Kidney epithelial cell (primary cell): ENCODE measurements around the gene UBASH3B. TPM values are rescaled to one million over a fixed set of nuclear protein-coding genes. Genes with fewer than 3 reads are reported as not detected.

Source experiments
- DNase-seq: peaks from one replicate; pipeline ENCODE4 v3.0.0-alpha.2; 2010; ENCODE audit warnings: low read depth
- H3K27me3 ChIP-seq: 2 replicates; pipeline ENCODE4 v1.6.0; 2011; ENCODE audit warnings: low read length; ENCODE audit not compliant: control insufficient read depth, insufficient read depth
- H3K36me3 ChIP-seq: 2 replicates; pipeline ENCODE4 v1.5.1; 2011; ENCODE audit warnings: low read length; ENCODE audit not compliant: control insufficient read depth, insufficient read depth
- H3K4me3 ChIP-seq: 2 replicates; pipeline ENCODE4 v1.5.1; 2011; ENCODE audit warnings: low read depth, mild to moderate bottlenecking, control low read depth, low read length
- total RNA-seq: library from RNA; depleted of rRNA; stranded (reverse); fragments of >200 nt; gene quantifications from 2 replicates; pipeline ENCODE4 v1.2.3, GENCODE V29; 2015
- TF ChIP-seq, protein P1 (sequence below): IDR thresholded peaks from 2 replicates; pipeline ENCODE4 v1.5.1; 2011; ENCODE audit warnings: mild to moderate bottlenecking, moderate library complexity, low read length, control low read depth, inconsistent platforms; ENCODE audit not compliant: insufficient read depth, poor library complexity, severe bottlenecking

UBASH3B gene
- total RNA-seq, 1 donor from 2014 or later = 32.0 TPM

DNA sequence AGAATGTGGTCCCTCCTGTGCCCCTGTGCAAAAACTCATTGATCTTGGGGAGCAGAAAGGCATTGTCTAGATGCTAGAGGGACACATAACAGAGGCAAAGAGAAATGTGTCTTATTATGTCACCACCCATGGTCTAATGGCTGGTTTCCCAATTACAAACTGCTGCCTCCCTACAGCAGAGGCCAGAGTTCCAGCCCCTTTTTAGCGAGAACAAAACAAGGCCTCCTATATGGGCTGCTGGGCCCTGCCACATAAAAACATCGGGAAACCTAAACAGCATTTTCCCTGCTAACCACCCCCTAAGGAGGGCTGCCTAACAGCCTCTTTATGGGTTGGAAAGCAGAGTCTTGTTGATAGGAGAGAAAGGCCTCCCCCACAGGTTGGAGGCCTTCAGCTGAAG, 107.6 kb downstream of the UBASH3B start:
- TF ChIP-seq, protein P1, sequence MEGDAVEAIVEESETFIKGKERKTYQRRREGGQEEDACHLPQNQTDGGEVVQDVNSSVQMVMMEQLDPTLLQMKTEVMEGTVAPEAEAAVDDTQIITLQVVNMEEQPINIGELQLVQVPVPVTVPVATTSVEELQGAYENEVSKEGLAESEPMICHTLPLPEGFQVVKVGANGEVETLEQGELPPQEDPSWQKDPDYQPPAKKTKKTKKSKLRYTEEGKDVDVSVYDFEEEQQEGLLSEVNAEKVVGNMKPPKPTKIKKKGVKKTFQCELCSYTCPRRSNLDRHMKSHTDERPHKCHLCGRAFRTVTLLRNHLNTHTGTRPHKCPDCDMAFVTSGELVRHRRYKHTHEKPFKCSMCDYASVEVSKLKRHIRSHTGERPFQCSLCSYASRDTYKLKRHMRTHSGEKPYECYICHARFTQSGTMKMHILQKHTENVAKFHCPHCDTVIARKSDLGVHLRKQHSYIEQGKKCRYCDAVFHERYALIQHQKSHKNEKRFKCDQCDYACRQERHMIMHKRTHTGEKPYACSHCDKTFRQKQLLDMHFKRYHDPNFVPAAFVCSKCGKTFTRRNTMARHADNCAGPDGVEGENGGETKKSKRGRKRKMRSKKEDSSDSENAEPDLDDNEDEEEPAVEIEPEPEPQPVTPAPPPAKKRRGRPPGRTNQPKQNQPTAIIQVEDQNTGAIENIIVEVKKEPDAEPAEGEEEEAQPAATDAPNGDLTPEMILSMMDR = no peak
- DNase-seq = no peak
- H3K27me3 ChIP-seq = no peaks in the 10 kb centered on the region
- no peak overlapping the region for H3K4me3 ChIP-seq
- H3K36me3 ChIP-seq = no peaks in the 10 kb centered on the region

DNA sequence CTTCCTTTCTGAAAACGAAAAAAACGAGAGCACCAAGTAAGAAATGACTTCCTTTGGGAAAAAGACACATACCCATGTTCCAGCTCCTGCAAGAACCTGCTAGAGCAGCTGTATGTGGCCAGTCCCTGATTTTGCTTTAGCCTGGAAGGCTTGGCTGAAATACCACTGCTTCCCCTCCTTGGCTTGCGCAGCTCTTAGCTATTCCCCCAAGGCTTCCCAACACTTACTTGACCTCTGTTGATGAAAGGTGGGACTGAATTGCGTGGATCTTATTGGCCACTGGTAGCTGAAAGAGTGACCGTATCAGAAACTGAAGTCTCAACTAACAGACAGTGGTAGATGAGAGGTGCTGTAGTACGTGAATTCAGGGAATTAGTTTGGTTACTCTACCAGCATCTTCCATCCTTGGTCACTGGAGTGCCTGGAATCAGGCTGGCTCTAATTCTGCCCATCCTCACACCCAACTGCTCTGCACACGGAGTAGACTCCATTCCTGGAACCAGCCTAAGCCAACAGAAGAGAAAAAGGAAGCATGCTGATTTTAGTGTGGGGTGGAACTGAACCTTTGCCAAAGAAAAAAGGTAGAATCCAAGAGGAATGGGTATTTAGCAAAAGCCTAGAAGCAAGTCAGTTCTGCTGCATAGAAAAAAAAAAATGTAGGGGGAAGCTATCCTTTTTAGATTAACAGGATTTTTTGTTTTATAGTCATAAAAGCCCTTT, 109.0 kb downstream of the UBASH3B start:
- H3K4me3 ChIP-seq = no peak overlapping the region
- H3K36me3 ChIP-seq = no peaks in the 10 kb centered on the region
- TF ChIP-seq, protein P1 = no peak
- no peak for DNase-seq
- no peaks in the 10 kb centered on the region for H3K27me3 ChIP-seq

DNA sequence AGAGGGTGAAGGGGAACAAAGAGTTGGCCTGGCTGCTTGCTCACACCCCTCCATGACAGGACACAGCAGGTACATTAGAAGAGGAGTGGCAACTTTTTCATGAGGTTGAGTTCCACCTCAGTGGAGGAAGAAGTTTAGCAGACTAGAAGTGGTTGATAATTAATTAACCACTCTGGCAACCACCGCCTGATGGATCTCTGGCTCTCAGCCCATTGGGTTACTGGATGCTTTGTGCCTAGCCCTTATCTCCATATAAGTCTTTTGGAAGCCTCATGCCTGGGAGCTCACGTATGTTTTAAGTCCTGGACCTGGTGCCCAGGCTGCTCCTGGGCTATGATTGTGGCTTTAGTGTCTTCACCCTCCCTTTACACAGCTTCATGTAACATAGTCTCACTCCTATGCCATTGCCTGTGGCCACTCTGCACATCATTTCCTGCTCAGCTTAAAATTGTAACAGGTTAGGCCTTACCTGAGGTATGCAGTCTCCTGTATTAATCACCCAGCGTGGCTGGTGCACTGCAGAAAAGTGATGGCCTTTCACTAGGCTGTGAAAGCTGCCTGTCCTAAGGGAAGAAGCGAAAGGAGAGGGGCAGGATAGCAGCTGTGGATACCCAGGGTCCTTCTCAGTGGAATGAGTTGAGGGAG, 110.1 kb downstream of the UBASH3B start:
- Histone ChIP-seq H3K4me3 (no peak overlapping the region), H3K27me3 (no peaks in the 10 kb centered on the region), H3K36me3 (no peaks in the 10 kb centered on the region)
- DNase-seq = peak; percentile 25
- TF ChIP-seq, protein P1 = no peak

DNA sequence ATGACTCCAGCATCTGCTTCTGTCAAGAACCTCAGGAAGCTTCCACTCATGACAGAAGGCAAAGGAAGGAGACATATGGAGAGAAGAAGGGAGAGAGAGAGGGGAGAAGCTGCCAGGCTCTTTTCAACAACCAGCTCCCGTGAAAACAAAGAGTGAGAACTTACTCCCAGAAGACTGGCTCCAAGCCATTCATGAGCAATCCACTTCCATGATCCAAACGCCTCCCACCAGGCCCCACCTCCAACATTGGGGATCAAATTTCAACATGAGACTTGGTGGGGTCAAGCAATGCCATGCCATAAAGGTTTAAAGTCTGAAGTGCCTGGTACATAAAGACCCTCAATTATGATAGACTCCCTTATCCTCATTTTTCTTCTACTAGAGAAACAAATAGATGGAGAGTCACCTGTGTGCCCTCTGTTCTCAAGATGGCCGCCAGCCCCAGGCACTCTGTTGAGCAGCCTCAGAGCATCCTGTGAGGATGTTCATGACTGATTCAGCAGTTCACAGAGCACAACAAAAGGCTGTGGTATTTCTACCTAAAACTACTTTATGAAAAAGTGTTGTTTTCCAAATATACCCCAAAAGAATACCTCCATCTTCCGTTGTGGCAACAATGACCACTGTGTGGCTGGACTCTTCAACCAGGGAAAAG, 113.7 kb downstream of the UBASH3B start:
- H3K27me3 ChIP-seq = no peaks in the 10 kb centered on the region
- DNase-seq = no peak
- TF ChIP-seq, protein P1 = no peak
- H3K4me3 ChIP-seq = no peak overlapping the region
- H3K36me3 ChIP-seq = no peaks in the 10 kb centered on the region

DNA sequence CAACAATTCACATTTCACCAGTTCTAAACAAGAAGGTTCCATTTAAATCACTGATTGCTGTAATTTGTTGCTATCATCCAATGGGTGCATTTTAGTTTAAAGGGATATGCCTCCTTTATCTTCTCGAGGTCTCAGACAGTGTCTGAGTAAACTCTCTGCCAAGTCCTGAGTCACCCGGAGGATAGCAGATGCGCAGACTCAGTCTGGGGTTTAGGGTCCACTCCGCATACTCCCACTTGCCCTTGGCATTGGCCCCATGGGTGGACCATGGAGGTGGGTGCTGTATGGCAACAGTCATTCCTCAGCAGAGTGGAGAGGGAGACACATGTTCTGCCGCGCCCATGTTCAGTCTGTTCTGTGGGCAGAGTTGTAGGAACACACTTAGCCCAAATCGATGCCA, 117.4 kb downstream of the UBASH3B start:
- Histone ChIP-seq H3K4me3 (no peak overlapping the region), H3K36me3 (no peaks in the 10 kb centered on the region), H3K27me3 (no peaks in the 10 kb centered on the region)
- TF ChIP-seq, protein P1 = no peak
- DNase-seq = no peak
